GM21447 (cell line): ENCODE data around the gene DSCAM.
"Not testable (repeated sequence)": the region's sequence is repeated elsewhere in the genome, so short reads cannot be mapped to it uniquely, and the experiment has no call there.

Experiments
- ATAC-seq: cut with Tn5 transposase; IDR thresholded peaks from one replicate; pipeline ENCODE4 v1.9.1; 2021; ENCODE audit not compliant: unreplicated experiment

DSCAM gene

GRCh38 chr21:40337981-40338380 lies 509.0 kb downstream of the DSCAM start:
- no peak for ATAC-seq

GRCh38 chr21:40335704-40336103 lies 511.3 kb downstream of the DSCAM start:
- no peak for ATAC-seq

- ATAC-seq, result no peak
Observed at GRCh38 chr21:40334159-40334558, 512.8 kb downstream of the DSCAM start.

GRCh38 chr21:40333731-40334130 lies 513.2 kb downstream of the DSCAM start:
- no peak for ATAC-seq

GRCh38 chr21:40331804-40332203 lies 515.2 kb downstream of the DSCAM start:
- ATAC-seq, result no peak

DNA sequence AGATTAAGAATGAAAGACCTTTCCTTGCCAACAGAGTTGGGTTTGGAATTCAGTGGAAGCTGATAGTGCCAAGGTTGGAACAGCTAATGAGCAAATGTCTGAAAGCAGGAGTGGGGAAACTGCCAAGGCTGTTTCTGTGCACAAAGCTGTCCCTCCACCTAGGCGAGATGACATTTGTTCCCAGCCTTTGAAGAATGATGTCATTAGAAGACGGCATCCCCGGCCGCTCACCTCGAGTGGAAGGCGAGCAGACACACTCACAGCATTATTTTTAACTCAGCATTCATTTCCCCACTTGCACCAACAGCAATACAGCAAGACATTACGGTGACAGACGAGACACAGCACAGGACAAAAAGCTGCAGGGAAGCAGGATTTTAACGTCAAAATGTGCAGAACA lies 515.8 kb downstream of the DSCAM start:
- no peak for ATAC-seq

DNA sequence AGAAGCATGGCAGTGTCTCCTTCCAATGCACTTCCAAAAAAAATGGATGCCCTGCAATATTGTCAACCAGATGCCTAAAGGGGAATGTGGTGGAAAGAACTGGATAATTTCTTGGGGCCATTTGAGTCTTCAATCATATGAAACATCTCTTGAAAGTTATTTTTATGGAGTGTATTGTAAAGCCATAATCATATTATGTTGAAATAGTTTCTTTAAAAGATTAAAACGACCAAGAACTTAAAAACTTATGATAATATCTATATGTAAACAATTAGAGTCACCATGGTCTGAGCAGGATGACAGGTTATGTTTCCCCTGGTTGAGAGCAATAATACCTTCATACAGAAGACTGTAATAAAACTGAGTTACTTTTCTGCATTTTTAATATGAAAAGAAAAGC lies 522.6 kb downstream of the DSCAM start:
- no peak for ATAC-seq

GRCh38 chr21:40320718-40321117 lies 526.2 kb downstream of the DSCAM start:
- not testable (repeated sequence) for ATAC-seq

DNA sequence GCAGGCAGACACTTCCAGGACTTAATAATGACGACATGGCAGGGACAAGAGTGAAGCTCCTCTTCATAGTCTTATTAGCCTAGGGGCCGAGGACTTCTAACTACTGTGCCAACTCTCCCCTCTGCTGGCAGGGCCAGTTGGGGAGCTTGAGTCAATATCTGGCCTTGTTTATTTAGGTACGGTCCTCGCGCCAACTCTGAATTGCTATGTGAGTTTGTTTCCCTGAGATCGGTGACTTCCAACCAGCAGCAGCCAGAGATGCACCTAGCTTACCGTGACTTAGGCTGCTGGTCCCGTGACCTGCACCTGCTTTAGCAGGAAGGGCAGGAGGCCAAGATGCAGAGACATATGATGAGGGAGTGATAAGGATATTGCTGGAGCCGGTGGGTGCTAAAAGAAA lies 528.6 kb downstream of the DSCAM start:
- ATAC-seq, result no peak

- ATAC-seq, result no peak
Observed at GRCh38 chr21:40316104-40316503, 530.9 kb downstream of the DSCAM start.

DNA sequence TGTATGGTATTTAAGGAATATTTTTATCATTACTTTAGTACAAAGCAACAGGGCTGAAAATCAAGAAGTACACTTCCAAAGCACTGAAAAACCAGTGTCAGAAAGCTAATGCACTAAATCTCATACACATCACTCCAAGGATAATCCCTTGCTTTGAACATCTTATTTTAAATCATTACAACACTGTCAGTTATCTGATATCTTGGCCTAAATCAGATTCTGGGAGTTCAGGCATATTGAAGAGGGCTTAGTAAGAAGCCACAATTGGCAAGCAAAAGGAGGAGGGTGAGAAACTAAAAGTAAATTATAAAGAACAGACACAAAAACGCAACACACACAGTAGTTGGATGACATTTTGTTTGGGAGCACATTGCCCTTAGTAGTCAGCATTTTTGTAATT lies 531.3 kb downstream of the DSCAM start:
- no peak for ATAC-seq

- no peak for ATAC-seq
Observed at GRCh38 chr21:40313260-40313659, 533.7 kb downstream of the DSCAM start.

DNA sequence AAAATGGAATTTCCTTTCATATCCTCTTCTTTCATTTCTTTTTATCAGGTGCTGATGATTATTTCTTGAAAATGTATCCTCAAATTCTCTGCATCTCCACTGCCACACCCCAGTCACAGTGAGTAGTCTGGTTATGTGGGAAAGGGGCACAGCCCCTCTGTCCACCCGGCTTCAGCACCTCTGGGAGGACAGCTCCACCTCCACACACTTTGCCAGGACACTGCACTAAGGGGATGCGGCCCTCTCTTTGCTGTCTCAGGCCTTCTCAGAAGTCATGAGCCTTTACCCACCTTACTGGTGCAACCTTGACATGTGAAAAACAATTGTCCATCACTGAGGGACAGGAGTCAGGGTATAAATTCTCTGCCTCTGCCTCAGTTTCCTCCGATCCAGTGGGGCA lies 546.7 kb downstream of the DSCAM start:
- no peak for ATAC-seq

DNA sequence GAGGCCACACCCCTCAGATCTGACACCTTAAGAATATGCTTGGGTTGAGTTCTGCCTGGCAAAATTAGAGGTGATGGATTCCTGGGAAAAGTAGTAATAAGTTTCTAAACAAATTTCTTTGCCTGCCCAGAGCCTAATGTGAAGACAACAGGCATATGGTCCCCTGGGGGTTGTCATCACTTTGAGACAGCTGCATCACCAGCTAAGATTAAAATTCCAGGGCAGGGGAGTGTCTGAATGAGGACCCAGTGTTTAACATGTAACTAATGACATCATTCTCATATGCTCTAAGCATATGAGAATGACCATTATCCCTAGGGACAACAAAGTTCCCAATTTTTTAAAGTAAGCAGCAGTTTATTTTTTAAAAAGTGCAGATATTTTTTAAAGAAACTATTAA lies 547.5 kb downstream of the DSCAM start:
- no peak for ATAC-seq

DNA sequence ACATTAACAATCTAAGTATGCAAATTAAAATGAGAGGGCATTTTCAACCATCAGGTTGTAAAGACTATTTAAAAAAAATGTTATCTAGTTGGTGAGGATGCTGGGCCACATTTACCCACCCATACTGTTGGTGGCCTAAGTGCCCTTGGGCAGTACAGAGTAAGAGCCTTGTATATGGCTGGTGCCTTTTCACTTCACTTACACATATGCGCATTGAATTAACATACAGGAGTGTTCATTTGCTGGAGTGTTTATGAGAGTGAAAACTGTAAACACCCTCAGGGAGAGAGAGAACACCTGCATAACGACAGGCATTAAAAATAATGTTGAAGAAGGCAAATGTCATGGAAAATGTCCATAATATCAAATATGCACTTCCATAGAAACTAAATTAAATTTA lies 552.6 kb downstream of the DSCAM start:
- no peak for ATAC-seq

DNA sequence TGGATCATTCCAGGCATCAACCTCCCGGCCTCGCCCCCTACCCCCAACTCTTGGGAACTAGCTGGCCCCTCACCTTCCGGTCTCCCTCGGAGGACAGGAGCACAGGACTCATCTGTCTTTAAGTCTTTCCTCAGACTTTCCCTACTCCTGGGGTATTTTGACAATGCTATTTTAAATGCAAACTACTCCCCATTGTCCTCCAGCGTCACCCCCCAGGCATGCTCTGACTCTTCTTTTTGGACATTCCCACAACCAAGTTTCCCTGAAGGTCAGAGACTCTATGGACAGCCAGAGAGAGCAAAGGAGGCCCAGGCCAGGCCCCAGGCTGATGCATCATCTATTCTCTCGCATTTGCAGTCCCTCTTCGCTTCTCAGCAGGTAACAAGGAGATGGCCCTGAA lies 555.4 kb downstream of the DSCAM start:
- ATAC-seq, result no peak

DNA sequence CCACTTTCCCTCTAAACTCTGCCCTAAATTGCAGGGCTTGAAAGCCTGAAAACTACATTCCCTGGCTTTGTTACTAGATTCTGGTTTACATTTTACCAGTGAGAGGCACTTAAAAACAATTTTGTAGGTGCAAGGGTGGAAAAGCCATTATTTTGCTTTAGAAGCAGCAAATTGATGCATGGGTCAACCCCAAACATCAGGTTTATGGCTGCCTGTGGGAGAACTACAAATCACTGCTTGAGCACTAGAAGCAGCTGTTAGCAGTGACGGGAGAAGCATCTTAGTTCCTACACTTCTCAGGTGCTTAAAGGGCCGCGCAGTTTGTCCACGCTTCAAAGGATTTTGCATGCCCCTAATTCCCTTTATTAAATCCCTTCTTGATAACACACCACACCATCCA lies 562.5 kb downstream of the DSCAM start:
- no peak for ATAC-seq

DNA sequence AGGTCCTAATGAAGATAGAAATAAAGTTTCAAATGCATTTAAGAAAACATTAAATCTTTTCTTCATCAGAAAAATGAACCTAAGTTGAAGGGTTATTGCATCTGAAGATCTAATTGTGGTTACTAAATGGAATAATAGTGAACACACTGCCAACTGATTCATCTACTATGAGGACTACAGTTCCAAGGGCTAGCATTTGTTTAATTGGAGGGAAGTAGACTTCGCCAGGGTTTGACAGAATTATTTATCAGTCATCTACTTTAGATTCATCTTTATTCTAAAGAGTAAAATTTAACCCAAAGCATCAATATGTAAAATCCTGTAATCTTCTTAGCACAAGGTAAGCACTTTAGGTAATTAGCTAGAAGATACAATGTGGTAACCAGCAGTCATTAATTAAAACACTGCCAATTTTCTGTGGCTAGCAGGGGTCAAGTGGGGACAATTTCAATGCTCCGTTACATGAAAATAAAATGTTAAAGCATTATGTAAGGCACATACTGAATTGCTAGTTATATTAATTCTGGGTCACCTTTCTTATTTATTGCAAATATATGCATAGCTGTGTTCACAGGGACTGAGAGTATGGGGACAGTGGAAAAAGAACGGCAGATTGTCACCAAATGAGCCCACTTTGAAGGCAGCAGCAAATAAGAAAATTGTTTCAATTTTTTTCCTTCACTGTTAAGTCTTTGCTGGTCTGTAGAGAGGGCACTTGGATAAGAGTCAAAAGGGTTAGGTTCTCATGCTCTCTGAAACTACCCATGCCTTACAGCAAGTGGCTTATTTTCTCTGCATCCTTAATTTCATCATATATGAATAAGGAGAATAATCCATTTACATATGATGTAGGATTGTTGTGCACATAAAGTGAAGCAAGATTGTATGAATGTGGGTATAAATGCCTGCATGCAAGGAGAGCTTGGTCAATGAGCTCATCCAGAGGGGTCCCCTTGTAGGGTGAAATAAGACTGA lies 563.8 kb downstream of the DSCAM start:
- no peak for ATAC-seq

- ATAC-seq, result no peak
Observed at GRCh38 chr21:40278345-40278744, 568.6 kb downstream of the DSCAM start.

DNA sequence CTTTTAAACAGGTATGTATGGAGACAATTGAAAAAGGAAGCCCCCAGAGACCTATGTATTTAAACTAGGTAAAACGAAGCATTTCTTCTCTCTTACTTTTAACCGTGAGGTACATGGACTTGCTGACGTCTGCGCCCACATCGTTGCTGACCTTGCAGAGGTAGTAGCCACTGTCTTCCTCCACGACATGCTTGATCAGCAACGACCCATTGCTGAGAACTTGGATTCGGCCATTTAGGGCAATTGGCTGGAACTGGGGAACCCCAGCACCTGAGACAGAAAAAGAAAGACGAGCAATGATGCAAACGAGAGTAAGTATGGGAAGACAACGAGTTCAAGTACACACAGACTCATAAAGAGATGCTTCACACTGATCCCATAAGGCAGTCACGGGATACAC lies 571.0 kb downstream of the DSCAM start:
- ATAC-seq, result no peak

DNA sequence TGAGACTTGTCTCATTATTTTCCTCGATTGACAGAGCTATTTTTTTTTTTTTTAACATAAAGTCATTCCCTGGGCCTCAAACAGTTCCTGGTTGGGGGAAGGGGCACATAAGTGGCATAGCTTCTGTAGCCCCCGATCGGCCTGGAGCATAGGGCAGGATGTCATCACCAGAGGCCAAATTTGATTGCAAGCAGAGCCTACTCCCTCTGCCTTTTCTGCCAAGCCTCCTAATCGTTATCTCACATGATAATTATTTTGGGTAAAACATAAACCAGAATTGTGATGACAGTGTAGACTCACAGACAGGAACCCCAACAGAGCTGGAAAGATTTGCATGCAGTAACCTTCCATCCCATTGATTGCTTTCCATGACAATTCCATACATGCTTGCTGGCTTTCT lies 574.9 kb downstream of the DSCAM start:
- no peak for ATAC-seq

DNA sequence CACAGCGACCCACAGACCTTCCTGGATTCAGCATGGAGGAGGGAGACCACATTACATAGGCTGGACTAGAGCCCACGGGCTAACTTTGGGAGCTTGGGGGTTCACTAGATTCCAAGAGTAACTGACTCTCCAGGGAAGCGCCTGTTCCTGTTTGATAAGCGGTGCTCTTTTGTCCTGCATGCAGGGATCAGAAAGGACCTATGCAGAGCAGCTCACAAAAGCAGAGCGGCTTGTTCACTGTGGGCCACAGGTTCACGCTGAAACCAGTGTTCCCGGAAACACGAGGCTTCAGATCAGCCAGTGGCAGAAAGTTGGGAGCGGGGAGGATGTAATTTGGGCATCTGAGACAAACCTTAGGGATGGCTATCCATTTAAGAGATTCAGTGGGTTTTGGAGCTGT lies 575.8 kb downstream of the DSCAM start:
- no peak for ATAC-seq

DNA sequence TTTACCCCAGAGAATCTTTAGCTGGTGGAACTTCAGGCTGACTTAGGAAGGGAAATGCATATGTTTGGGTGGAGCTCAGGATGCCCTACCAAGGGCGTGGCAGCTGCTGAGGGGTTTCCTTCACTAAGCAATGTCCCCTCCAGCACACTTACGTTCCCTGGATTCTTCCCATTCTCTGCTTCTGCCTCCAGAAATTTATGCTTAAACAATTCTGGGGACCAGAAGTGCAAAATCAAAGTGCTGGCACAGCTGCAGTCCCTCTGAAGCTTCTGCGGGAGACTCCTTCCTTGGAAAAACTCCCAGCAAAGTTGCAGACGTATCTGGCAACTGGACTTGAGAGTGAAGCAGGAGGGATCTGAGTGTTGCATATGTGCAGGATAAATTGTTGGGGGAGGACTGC lies 576.9 kb downstream of the DSCAM start:
- ATAC-seq, result no peak
